Esophagus mucosa (tissue), 1 donor: Measurements from ENCODE around the gene TMEM156. TPM values are rescaled to one million over a fixed set of nuclear protein-coding genes. Genes with fewer than 3 reads are reported as not detected.
A peak's percentile ranks its signal among the peaks of the same experiment; 100 is the strongest.
"Not testable (repeated sequence)": the region's sequence is repeated elsewhere in the genome, so short reads cannot be mapped to it uniquely, and the experiment has no call there.

Experiments
- ATAC-seq: fragments of 200-7000 bp; cut with Tn5 transposase; one replicate; pipeline ENCODE4 v1.9.1; 2020
- total RNA-seq: library from RNA; stranded (reverse); gene quantifications from one replicate; pipeline ENCODE4 v1.2.4, GENCODE V29; 2023
- donor health status: DM: yes; HTN: yes; CAD: no.

Gene TMEM156
- total RNA-seq, 1 donor from 2014 or later: 0.16 TPM

DNA sequence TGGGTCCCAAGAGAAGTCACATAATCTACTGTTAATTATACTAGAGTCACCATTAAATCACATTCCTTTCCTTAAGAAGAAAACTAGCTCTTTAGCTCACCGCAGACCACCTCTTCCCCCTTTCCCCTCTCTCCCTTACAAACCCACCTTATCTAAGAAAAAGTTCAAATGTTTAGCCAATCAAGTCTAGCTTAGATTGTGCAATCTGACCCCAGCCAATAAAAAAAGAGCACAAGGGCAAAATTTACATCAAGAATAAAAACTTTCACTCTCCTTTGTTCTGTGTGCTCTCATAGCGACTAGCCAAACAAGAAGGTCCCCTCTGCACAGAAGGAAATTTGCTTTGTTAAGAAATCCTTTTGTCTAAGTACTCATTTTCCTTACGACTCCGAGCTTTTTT is 76.3 kb downstream of the TMEM156 start:
- ATAC-seq: no peak

DNA sequence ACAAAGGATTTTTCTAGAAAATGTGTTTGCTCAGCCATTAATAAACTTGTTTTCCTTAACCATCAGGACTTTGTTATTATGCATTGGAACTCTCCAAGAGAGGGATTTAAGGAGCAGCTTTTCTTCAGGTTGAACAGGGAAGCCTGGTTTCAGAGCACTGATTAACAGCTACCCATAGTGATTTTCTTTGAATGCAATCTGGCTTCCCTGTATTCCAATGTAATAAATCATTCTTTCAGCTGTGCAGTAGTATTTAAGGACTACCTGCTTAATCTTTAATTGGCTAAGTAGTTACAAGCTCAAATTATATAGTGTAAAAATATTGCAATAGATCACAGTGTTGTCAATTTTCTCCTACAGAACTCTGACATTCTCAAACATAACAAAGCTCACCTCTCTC is 77.5 kb downstream of the TMEM156 start:
- ATAC-seq: no peak

- no peak for ATAC-seq
Observed at GRCh38 chr4:38952017-38952416, 80.2 kb downstream of the TMEM156 start.

GRCh38 chr4:38951598-38951997 is 80.6 kb downstream of the TMEM156 start:
- ATAC-seq: no peak

DNA sequence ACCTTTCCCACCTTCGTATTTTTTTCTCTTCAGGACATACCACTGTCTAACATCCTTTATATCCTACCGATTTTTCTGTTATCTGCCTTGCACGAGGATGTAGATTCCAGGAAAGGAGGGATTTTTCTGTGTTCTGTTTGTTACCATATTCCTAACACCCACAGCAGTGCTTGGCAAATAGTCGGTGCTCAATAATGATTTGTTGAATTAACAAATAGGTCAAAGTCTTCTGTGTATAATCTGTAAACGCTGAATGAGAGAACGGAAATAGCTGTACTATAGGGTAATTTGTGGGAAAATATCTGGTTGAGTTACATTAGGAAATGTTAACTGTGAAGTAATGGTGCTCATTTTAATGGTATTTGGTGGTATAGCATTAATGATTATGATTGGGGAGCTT is 81.5 kb downstream of the TMEM156 start:
- ATAC-seq: no peak

- no peak for ATAC-seq
Observed at GRCh38 chr4:38950159-38950558, 82.0 kb downstream of the TMEM156 start.

GRCh38 chr4:38949411-38950051 is 82.7 kb downstream of the TMEM156 start:
- no peak for ATAC-seq

- peak; percentile 71 for ATAC-seq
Observed at GRCh38 chr4:38948551-38948950, 83.7 kb downstream of the TMEM156 start.

DNA sequence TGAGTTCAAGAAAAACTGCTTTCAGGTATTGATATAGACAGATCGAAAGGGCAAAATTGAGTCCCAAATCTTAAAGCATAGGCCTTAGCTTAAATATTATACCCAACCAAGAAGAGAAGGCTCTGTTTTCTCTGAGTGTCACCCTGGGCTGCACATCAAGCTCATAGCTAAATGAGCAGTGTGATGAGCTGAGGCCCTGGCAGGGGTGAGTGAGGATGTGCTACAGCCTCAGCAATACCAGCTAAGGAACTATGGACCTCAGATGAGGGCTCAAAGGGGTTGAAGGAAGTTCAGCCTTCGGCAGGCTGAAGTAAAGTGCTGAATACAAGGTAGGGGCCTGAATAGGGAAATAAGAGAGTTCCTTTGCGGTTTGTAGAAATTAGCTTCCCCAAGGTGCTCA is 85.3 kb downstream of the TMEM156 start:
- no peak for ATAC-seq

DNA sequence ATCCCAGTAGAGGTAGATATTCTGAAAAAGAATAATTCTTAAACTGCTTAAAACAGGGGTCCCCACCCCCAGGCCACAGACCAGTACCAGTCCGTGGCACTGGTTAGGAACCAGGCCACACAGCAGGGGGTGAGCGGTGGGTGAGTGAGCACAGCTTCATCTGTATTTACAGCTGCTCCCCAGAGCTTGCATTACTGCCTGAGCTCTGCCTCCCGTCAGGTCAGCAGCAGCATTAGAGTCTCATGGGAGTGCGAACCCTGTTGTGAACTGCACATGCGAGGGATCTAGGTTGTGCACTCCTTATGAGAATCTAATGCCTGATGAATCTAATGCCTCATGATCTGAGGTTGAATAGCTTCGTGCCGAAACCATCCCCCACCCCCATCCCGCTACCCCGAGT is 87.8 kb downstream of the TMEM156 start:
- ATAC-seq: no peak

- ATAC-seq: no peak
Observed at GRCh38 chr4:38943343-38943742, 88.9 kb downstream of the TMEM156 start.

DNA sequence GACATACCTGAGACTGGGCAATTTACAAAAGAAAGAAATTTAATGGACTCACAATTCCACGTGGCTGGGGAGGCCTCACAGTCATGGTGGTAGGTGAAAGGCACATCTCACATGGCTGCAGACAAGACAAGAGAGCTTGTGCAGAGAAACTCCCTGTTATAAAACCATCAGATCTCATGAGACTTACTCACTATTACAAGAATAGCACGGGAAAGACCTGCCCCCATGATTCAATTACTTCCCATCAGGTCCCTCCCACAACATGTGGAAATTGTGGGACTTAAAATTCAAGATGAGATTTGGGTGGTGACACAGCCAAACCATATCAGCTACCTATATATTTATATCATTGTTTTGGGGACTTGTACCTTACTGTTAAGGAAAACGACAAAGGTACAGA is 90.3 kb downstream of the TMEM156 start:
- ATAC-seq: not testable (repeated sequence)

DNA sequence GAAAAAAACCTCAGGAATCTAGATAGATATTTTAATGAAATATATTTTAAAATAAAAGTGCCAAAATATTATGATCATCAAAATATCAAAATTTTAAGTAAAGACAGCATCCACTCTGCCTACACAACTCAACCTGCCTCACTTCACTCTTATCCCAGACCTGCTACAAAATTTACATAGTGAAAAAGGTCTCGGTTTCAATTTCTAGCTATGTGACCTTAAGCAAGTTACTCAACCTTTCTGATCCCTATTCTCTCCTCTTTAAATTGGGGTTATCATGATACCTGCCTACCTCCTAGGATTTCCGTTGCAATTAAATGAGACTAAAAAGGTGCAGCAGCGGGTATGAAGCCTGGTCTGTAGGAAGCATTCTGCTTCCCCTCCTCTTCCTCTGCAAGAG is 91.7 kb downstream of the TMEM156 start:
- ATAC-seq: no peak

- no peak for ATAC-seq
Observed at GRCh38 chr4:38939165-38939564, 93.0 kb downstream of the TMEM156 start.

DNA sequence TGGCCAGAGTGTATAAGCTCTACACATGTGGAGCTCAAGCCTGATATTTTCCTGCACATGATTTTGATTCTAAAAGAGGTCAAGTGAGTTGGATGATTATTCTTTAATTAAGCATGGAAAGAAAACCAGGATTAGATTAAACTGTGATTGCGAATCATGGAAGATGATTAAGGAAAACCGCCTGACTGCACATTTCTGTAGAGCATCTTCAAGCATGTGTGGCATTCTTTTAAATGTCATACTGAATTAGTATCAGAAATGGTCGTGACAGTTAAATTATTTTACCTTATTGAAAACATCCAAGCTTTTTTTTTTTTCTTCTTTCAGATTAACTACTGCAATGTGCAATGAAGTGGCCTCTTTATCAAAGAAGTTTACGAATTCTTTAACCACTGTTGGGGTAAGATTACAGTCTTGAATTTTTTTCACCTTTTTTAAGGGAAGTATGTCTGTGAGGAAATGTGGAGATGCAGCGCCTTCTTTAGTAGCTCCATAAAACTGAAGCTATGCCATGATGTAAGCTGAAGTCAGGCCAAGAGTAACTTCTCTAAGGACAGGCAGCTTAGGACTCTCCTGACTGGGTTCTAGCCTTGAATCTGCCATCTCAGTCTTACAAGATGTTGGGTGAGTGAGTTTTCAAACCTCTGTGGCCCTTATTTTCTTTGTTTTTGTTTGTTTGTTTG is 96.7 kb downstream of the TMEM156 start:
- no peak for ATAC-seq

- no peak for ATAC-seq
Observed at GRCh38 chr4:38931125-38931524, 101.1 kb downstream of the TMEM156 start.

GRCh38 chr4:38930707-38931106 is 101.5 kb downstream of the TMEM156 start:
- no peak for ATAC-seq

DNA sequence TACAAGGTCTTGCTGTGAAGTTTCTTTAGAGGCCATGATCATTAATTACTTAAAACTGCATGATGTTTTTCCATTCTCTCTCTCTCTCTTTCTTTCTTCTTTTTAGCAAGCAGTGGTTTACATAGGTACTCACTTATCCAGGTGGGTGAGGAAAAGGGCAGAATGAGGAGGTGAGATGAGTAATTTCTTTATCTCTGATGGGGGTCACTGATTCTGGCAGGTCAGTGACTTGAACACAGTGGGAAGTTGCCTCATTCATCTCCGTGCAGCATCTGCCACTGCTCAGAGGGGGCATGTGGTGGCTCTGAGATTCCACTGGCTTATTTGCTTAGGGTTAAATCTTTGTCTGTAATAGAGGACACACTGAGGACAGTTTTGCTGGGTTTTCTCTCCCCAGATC is 102.0 kb downstream of the TMEM156 start:
- ATAC-seq: no peak

GRCh38 chr4:38928974-38929373 is 103.2 kb downstream of the TMEM156 start:
- no peak for ATAC-seq

DNA sequence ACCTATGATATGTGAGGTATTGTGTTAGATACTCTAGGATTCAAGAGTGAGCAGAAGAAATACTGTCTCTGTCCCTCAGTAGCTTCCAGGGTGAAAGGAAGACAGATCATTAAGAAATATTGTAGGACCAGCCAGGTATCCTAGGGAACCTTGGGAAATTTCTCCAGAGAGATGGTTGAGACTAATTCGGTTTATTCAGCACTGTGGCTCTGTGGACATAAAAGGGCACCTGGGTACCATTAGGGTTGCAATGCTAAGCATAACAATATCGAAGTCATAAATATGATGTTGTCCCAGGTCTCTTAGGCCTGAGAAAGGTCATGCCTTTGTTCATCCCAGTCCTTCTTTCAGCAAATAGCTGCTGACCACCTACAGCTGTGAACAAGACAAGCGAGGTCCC is 103.6 kb downstream of the TMEM156 start:
- no peak for ATAC-seq

DNA sequence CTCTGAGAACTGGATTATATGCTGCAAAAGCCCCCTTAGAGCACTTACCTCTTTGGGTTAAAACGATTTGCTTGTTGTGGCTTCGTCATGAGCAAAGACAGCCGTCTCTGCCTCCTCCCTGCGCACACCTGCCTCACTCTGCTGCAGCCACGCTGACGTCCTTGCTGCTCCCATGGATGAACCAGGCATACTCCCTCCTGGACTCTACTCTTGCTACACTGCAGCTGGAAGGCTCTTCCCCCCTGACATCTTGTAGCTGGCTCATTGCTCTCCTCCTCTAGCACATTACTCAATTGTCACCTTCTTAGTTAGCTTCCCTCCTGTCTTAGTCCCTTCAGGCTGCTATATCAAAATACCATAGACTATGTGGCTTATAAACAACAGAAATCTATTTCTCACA is 105.3 kb downstream of the TMEM156 start:
- no peak for ATAC-seq

DNA sequence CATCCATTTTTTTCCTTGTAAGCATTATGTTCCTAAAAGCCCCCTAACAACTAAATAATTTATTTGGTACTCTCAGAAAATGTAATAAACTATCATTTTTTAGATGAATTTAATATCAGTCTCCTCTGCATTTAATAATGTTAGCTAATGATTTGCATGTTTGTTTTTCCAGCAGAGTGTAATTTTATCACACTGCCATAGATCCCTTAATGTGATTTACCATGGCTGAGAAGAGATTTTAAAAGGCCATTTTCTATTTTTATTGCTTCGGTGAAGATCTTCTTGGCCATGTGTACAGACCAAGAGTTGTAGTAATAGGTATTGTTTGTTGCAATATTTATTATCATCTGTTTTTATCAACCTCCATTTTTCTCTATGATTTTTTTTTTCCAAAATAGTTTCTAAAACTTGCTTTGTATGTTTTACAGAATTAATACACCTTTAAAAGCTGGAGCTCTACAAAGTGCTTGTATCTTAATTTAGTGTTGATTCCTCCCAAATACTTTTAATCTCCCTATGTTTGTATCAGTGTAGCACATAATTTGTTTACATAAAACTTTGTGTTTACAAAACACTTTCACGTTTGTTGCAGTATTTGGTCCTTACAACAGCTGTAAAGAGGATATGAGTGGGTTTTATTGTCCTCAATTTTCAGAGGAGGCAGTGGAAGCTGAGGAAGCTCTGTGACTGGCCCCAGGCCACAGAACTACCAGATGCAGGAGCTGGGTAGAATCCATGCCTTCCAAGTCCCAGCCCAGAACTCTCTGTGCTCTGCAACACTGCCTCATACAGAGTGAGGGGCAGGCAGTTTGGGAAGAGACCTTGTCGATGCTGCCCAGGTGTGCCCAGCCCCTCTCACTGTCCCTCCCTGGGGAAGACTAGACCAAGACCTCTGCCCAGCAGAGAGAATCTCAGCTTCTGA is 106.5 kb downstream of the TMEM156 start:
- no peak for ATAC-seq

DNA sequence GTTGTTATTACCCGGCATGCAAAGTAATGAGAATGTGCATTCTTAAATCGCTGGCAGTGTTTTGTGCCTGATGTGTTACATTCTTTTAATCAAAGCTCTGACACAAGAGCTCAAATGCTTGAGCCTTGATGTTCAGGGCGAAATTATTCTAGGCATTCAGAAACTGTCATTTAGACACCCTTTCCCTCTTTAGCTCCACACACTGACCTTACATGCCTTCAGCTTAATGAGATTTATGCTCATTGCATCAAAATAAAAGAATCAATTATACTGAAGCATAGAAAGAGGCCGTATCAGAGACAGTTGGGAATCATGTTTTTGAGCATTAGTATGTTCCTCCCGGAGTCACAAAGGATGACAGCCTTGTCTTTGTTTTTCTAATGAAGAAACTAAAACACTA is 107.9 kb downstream of the TMEM156 start:
- no peak for ATAC-seq

DNA sequence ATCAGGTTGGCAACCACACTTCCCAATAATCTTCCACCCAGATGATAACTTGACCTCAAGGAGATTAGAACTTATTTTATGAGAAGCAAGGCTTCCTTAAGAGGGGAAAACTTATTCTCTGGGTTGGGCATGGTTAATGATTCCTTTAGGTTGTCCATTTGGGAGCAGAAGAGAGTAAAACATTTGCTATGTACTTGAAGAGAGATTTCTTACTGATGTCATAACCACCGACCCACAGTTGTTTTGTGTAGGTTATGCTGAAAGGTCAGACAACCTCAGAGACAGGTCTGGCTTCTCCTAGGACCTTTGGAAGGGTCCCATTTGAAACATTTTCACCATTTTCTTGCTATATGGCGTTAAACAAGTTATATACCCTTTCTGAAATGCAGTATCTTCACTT is 108.5 kb downstream of the TMEM156 start:
- no peak for ATAC-seq
